ENCODE data around the gene CHRM4. TPM values are rescaled to one million over a fixed set of nuclear protein-coding genes. Genes with fewer than 3 reads are reported as not detected.
"Not testable (repeated sequence)": the region's sequence is repeated elsewhere in the genome, so short reads cannot be mapped to it uniquely, and the experiment has no call there.

The CHRM4 gene
- total and polyA plus RNA-seq, 2 of the 13 experiments (the other 11 are each of a cell fraction or from before 2014, with no cell fraction given): 0.13 to 0.21 TPM

GRCh38 chr11:46379482-46380293 lies 11.9 kb downstream of the CHRM4 start (continued):
- peak; percentile 87 for TF ChIP-seq ZNF687 (CRISPR knock-in tag; IDR thresholded peaks at IDR 0.05)
- TF ChIP-seq SOX13, SOX6 (IDR thresholded peaks at IDR 0.05): not testable (repeated sequence)
- TF ChIP-seq SOX13 (CRISPR knock-in tag; conservative IDR thresholded peaks at IDR 0.05 in 1 of 2, IDR thresholded peaks at IDR 0.05 in 1 of 2): peak in 1 of 2 experiments; percentile 51; a peak in 1 of 4 replicates
- peak; percentile 39; the same call in 1 of the 2 replicates for TF ChIP-seq SIX1 (CRISPR knock-in tag; IDR thresholded peaks at IDR 0.05; ENCODE audit: borderline replicate concordance)
- TF ChIP-seq ZNF746 (CRISPR knock-in tag; IDR thresholded peaks at IDR 0.05): 0 out of 2 replicates have a peak, but pooled peaks have one; percentile 26
- peak; percentile 51; the same call in 1 of the 2 replicates for TF ChIP-seq BORCS8-MEF2B (CRISPR knock-in tag; IDR thresholded peaks at IDR 0.05)
- TF ChIP-seq ZNF792 (CRISPR knock-in tag; IDR thresholded peaks at IDR 0.05): peak; percentile 66
- peak; percentile 47; the same call in 1 of the 2 replicates for TF ChIP-seq SOX6 (CRISPR knock-in tag; IDR thresholded peaks at IDR 0.05)
- TF ChIP-seq RXRB (CRISPR knock-in tag; IDR thresholded peaks at IDR 0.05; ENCODE audit: borderline replicate concordance): 0 out of 2 replicates have a peak, but pooled peaks have one; percentile 12
- peak; percentile 26; the same call in 1 of the 2 replicates for TF ChIP-seq ZNF772 (CRISPR knock-in tag; IDR thresholded peaks at IDR 0.05)
- 0 out of 2 replicates have a peak, but pooled peaks have one; percentile 23 for TF ChIP-seq ERF (CRISPR knock-in tag; IDR thresholded peaks at IDR 0.05)
- 0 out of 4 replicates have a peak, but pooled peaks of 1 of the 2 experiments have one; percentile 27 for TF ChIP-seq HMGXB4 (CRISPR knock-in tag; IDR thresholded peaks at IDR 0.05; ENCODE audit: borderline replicate concordance in 1 of 2, low read depth in 1 of 2)
- peak; percentile 54 for TF ChIP-seq MED1 (CRISPR knock-in tag; IDR thresholded peaks at IDR 0.05)
- TF ChIP-seq MTA1 (CRISPR knock-in tag; IDR thresholded peaks at IDR 0.05; ENCODE audit: borderline replicate concordance): 0 out of 2 replicates have a peak, but pooled peaks have one; percentile 30
- TF ChIP-seq, protein P1, sequence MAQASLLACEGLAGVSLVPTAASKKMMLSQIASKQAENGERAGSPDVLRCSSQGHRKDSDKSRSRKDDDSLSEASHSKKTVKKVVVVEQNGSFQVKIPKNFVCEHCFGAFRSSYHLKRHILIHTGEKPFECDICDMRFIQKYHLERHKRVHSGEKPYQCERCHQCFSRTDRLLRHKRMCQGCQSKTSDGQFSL (CRISPR knock-in tag; IDR thresholded peaks at IDR 0.05): 0 out of 2 replicates have a peak, but pooled peaks have one; percentile 21
- peak; percentile 61 for TF ChIP-seq ZNF331 (CRISPR knock-in tag; IDR thresholded peaks at IDR 0.05)
- 0 out of 2 replicates have a peak, but pooled peaks have one; percentile 48 for TF ChIP-seq ZNF224 (CRISPR knock-in tag; IDR thresholded peaks at IDR 0.05)
- TF ChIP-seq POLR2G (IDR thresholded peaks at IDR 0.05; ENCODE audit: low read depth, low read length): 0 out of 2 replicates have a peak, but pooled peaks have one; percentile 29
- TF ChIP-seq BCL3 (CRISPR knock-in tag; IDR thresholded peaks at IDR 0.05): peak; percentile 41; the same call in 1 of the 2 replicates
- 0 out of 2 replicates have a peak, but pooled peaks have one; percentile 56 for TF ChIP-seq GZF1 (CRISPR knock-in tag; IDR thresholded peaks at IDR 0.05)
